HG02763 (cell line): ENCODE measurements around the gene ENKUR.
"Not testable (repeated sequence)": the region's sequence is repeated elsewhere in the genome, so short reads cannot be mapped to it uniquely, and the experiment has no call there.

ENCODE experiments used
- ATAC-seq: cut with Tn5 transposase; IDR thresholded peaks from one replicate; pipeline ENCODE4 v1.9.1; 2021; ENCODE audit warnings: mild to moderate bottlenecking, moderate library complexity; ENCODE audit not compliant: unreplicated experiment

Gene ENKUR

DNA sequence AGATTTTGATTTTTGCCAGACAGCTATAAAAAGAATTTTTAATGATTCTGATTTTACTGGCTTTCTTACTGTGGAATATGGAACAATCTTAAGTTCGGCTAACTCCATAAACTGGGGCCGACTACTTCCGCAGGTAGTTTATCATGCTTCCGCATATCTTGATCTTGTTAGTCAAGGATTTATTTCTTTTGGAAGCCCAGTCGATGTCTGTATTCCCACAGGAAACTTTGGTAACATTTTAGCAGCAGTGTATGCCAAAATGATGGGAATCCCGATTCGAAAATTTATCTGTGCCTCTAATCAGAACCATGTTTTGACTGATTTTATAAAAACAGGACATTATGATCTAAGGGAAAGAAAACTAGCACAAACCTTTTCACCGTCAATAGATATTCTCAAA is 8.6 kb upstream of the ENKUR start:
- ATAC-seq, result no peak

DNA sequence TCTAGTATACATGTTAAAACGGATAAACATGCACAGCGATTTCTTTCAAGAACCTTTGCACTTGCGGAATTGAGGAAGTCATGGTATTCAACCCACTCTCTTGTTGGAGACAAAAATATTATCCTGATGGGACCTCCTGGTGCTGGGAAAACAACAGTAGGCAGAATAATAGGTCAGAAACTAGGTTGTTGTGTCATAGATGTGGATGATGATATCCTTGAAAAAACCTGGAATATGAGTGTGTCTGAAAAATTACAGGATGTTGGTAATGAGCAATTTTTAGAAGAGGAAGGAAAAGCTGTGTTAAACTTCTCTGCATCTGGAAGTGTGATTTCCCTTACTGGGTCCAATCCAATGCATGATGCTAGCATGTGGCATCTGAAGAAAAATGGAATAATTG is 7.3 kb upstream of the ENKUR start:
- no peak for ATAC-seq

DNA sequence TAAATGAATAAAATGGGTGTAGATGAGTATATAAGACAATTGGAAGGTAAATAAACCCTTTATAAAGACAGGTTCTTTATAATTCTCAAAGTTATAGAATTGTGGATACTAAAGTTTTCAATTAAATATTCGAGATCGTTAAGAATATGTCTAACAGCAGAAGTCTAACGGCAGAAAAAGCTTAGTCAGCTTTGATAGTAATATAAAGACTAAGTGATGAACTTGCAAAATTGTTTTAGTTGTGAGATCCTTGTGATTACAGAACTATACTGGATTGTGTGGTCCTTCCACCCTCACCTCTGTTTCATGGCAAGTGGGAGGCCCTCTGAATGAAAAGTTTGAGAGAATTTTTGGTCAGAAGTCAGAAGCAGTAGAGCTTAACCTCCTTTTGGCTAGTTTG is 2.7 kb upstream of the ENKUR start:
- ATAC-seq, result no peak

DNA sequence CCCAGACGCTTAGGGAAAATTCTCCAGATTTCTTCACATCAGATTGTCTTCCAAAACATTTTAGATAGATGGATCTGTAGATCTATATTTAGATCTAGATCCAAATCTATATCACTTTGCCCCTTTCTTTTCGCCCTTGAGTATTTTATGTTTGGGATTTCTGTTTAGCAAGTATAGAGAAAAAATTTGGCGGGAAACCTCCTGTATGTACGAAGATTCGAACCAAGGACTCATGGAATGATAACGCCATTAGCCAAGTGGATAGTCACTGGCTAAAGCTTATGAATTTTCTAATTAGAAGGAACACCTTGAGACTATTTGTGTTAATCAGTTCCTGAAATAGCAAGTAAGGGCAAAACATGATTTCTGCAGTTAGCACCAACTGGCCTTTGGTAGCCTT is 1.7 kb upstream of the ENKUR start:
- no peak for ATAC-seq

DNA sequence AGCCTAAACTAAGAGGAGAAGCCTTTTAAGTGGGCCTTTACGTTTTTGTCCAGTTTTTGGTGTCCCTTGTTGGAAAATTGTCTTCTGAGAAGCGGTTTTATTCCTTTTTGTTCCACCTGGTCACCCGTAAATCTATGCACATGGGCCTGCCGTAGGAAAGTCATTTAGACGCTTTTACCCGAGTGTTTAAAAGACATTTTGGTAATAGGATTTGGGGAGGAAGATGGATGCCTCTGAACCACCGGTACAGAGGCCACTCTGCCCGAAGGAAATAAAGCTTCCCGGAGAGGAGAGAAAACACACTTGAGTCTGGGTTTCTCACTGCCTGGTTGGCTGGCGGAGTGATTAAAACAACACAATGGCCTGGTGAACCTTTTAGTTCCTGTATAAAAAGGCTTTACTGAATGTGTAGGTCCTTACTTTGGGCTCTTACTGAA is 1.2 kb upstream of the ENKUR start:
- ATAC-seq, result peak; percentile 3

DNA sequence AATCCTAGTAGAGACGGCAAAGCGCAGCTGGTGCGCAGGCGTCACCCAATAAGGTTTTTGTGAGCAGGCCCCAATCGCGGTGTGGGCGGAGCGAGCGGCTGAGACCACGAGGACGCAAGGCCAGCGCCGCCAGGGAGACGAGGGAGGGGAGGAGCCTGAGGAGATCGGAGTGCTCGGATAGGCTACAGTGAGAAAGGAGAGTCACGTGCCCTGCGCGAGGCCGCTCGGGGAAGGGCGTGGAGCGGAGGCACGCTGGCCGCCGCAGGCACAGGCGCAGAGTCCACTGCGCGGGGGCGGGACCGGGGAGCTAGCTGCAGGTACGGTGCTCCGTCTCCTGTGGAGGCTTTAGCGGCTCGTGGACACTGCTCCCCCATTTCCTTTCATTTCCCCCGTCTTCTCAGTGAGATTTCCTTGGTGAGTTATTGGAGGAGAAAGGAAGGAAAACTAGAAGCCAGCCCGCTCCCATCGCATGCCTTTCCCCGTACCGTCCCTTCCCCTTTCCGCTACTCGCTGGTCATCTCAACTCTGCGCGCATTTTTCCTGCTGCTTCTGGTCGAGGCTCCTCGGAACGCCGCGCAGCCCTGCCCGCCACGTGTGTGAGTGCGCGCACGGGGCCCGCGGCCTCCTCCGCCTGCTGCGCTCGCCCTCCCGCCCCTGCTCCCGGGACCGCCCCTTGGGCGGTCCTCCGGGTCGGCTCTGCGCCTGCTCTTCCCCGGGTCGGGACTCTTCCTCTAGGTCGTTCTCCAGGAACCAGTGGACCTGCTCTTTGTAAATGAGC is 607 bp upstream of the ENKUR start, which contains the start of gene THNSL1:
Gene THNSL1, plus strand, starts transcription at position 237 of the 778 bp plus-strand sequence. CDS start 6,612 bp downstream, outside the sequence.
- ATAC-seq, result peak; percentile 98

DNA sequence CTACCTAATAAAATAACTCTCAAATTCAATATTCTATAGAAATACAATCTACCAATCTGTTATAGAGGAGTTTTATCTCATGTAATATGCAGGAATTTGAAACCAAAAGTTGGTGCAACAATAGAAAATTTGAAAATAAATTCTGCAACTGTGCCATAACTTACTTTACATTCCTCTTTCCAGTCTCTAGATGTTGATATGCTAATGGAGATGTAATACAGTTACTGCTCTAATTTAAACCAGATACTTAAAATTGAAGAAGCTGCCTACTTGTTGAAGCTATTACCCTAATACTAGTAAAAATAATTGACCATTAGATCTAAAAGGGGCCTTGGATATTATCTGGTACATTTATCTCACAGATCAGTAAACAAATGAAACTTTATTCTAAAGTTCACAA is 1.4 kb downstream of the ENKUR start:
- no peak for ATAC-seq

DNA sequence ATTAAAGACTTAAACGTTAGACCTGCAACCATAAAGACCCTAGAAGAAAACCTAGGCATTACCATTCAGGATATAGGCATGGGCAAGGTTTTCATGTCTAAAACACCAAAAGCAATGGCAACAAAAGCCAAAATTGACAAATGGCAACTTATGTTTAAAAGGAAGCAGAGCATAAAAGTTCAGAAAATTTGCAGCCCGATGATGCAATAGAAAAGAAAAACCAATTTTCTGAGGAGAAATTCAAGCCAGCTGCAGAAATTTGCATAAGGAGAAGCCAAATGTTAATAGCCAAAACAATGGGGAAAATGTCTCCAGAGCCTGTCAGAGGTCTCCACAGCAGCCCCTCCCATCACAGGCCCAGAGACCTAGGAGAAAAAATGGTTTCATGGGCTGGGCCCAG is 4.4 kb downstream of the ENKUR start:
- ATAC-seq, result not testable (repeated sequence)

DNA sequence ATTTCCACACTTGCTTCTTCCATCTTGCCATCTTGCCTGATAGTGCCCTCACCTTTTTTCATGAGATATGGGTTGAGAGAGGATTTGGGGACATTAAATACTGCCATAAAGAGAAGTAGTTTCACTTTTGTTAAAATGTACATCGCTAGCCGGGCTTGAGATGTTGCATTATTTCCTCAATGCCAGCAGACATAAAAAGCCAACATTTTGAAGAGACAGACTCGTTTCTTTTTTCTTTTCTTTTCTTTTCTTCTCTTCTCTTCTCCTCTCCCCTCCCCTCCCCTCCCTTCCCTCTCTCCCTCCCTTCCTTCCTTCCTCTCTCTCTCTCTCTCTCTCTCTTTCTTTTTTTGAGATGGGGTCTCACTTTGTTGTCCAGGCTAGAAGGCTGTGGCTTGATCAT is 17.9 kb downstream of the ENKUR start:
- ATAC-seq, result no peak

DNA sequence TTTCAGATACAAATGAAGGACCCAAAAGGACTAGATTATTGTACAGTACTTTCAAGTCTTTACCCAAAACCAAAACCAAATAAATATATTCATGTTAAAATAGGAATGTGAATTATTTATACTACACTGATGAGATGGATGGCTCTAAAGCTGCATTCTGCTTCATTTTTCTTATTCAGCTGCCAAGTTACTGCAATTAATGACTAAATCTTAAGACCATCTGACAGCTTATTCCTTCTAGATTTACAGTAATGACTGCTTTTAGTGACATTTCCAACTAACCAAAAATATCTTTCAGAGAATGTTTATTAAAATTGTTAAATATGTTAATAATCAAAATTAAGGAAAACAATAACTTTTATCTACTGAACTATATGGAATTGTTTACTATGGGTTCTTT is 20.9 kb downstream of the ENKUR start:
- ATAC-seq, result no peak

DNA sequence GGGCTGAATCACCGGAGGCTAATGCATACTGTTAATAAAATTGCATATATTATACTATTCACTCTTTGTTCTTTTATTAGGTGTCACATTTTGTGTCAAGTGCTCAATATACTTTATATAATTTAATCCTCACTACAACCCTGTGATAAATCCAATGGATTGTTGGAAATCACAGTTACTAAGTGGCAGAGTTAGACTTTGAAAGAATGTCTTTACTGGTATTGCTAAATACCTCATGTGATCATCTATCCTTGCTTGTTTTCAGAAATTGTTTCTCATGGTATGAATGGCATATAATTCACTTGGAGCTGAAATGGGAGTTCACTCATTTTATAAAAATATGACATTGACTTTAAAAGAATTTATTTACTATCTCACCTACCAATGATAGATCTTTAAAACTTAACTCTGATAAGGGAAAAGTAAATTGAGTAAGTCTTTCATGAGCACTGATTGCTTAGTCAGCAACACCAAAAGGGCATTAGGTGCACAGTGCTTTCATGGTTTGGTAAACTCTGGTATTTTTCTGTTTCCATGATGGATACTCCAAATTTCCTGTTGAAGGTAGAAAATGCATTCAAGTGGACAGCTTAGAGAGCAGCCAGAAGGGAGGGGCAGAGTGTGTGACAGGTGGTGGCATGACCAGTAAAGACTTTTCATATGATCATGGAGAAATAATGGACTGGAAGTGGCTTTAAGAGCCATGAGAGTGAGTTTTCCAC is 22.6 kb downstream of the ENKUR start:
- no peak for ATAC-seq

DNA sequence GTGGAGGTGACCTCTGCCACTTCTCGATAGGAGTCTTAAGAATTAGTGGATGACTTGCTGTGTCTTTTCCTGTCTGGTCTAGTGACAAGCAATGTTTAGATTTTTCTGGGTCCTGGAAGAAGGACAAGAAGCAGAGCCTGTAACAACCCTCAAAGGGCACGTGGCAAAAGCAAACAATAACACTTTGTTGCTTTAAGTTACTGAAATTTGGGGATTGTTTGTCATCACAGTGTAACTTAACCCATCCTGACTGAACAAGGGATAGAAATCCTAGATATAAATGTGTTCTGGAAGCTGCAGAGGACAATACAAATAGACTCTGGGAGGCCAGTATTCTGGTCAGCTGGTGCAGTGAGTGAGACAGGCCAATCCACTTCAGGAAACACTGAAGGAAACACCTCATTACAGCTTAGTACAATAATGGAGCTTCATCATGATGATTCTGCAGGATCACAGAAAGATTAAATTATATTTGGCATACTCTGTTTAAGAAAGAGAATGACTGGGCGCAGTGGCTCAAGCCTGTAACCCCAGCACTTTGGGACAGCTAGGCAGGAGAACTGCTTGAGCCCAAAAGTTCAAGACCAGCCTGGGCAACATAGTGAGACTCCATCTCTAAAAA is 23.3 kb downstream of the ENKUR start:
- no peak for ATAC-seq

DNA sequence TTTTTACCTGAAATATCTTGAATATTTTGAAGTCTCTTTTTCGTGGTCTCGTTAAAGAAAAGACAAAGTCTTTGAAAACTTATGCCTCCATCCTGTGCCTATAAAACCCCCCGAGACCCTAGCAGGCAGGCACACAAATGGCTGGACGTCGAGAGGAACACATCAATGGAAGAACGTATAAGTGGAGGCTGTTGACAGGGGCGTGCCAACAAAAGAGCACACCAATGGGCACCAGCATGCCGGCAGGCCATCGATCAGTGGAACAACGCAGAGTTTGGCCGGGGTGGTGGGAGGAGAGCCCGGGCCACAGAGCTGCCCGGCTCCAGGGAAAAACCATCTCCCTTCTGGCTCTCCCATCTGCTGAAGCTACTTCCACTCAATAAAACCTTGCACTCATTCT is 24.7 kb downstream of the ENKUR start:
- no peak for ATAC-seq

DNA sequence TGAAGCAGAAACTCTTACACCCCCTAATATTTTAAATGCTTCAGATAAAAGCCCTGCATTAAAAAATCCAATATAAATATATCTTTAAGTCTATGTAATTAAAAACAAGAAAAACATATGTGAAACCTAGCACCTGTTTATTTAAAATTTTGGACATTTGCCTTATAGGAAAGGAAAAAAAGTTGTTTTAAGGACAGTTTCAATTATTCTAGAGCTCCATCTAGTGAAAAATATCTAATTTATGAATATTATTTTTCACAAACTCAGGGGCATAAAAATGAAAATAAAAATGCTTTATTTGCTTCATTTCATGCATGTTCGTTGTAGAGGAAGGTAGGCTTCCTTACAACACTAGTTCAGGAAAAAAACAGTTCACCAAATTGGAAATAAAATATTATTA is 26.1 kb downstream of the ENKUR start:
- no peak for ATAC-seq

DNA sequence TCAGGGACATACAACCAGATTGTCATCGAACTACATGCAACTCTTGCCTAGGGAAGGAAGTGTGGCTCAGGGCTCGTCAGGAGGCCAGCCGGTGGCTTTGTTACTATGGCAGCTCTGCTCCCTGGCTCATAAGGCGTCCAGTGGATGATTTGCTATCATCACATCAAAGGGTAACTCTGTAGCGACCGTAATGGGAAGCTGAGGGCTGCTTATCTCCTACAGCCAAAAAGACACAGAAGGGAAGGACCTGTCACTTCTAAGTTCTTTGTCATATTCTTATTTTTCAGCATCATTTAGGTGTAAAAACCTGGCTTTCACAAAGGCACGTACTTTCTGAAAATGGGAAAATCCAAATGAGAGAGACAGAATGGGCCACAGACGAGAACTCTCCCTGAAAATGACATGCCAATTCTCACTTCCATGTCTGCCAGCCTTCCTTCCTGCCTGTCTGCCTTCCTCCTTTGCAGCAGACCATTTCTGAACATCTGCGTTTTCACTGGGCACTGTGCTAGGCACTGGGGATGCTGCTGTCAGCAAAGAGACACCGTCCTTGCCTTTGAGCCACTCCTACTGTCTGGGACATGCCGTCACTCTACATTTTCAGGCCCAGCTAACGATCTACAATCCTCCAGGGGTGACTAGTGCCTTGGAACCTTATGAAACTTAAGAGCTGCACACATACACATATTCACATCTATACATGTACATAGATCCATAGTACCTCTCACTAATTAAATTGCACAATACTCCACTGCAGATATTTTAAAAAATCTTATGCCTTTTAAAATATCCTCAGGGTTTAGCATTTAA is 26.9 kb downstream of the ENKUR start:
- no peak for ATAC-seq

DNA sequence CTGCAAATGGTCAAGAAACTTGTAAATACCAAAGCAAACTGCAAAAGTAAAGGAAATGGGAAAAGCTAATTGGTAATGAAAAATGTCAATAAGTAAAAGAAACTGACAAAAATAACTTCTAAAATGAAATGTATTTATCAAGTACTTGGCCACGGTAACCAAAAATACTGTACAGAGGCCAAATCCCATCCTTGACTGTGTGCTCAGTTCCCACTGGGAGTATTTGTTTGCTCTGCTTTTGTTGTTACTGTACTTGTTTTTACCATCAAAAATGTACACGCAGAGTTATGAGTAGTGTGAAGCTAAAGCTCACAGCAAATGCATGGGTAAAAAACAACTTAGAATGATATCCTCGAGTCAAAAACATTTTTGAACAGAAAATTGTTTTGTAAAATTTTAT is 31.1 kb downstream of the ENKUR start:
- ATAC-seq, result no peak

DNA sequence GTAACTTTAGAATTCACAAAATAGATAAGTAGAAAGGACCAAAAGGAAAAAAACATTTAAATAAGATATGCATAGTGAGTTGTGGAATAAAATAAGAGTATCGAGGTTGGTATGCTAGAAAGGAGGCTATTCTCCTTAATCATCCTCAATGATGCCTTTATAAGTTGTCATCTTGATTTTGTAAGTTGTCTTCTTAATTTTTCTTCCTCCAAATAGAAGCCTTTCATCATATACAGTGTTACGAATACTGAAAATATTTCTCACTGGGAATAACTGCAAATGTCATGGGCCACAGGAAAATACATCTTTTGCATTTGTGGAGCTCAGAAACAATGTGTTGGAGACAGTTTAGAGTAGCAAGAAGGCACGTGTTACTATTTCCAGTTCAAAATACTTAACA is 32.0 kb downstream of the ENKUR start:
- ATAC-seq, result no peak

DNA sequence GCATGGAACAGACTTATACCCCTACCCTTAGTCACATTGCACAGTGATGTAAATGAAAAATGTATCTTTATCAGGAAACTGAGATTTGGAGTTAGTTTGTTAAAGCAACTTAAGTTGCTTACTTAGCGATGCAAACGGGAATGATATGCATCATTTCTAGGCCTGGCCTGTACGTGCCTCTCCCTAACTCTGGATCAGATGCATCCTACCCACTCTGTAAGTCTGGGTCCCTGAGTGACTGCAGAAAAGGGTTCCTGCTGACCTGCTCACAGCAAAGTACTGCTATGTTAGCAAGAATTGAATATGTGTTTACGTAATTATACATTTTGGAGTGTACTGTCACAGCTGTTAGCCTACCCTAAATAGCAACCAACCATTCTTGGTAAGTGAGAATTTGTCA is 32.8 kb downstream of the ENKUR start:
- no peak for ATAC-seq

DNA sequence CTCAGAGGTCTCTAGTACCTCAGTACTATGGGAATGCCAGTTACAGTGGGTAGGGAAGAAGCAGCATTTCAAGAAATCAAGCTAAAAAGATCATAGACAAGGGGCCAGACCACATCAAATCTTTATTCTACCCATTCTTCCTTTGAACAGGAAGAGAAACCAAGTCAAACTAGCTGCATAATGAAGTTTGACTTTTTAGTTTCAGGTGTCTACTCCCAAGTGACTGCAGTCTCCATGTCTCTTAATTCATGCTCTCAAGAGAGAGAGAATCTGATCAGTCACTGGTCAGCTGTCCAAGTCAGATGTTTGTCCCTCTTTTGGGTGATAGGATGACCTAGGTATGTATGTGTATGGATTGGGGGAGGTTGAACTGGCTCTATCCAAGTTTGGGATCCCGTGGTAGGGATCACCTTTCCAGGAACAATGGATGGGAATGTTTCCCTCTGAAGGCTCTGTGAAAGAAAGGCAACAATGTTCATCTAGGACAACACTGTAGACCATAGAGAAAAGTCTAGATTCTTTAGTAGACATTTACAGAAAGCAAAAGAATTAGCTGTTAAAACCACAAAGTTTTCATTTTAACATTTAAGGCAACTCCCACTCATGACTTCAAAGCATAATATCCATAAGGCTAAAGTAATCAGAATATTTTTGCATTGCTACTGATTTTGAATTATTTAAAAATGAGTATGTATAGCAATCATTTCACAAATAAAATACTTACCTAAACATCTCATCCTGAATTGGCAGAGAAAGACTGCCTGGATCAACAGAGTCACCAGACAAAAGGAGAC is 33.4 kb downstream of the ENKUR start:
- ATAC-seq, result peak; percentile 60

DNA sequence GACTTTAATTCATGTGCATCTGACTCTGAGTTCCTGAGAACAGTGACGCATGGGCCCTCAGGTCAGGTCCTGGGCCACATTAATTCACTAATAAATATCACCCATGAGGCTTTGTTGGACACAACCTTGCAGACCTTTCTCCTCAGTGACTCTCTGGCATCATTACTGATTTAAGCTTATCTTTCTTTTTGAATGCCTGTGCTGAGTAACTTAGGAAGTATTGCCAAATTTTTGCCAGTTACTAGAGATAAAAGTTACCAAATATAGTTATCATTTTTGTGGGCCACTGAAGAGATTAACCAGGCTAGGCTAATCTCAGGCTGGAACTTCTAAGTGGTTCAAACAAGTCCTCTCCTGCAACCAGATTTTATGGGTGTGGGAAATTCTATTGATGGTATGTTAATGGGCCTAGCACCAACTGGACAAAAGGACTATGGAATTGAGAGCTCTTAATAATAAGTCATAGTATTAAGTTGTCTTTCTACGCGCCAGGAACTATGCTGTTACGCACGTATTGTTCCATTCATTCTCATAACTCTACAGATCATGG is 34.7 kb downstream of the ENKUR start:
- ATAC-seq, result no peak
